Left ventricle myocardium inferior (tissue), 1 donor: ENCODE results near the gene ZNF423. TPM values are rescaled to one million over a fixed set of nuclear protein-coding genes. Genes with fewer than 3 reads are reported as not detected.

Source experiments
- DNase-seq: peaks from one replicate; pipeline ENCODE4 v3.0.0-alpha.2; 2020
- H3K27ac ChIP-seq: fragments of 200-600 bp; replicated peaks from 2 replicates; pipeline ENCODE4 v1.8.0; 2021
- H3K27me3 ChIP-seq: fragments of 200-600 bp; 2 replicates; pipeline ENCODE4 v1.8.0; 2021; ENCODE audit warnings: low read depth
- H3K36me3 ChIP-seq: fragments of 200-600 bp; 2 replicates; pipeline ENCODE4 v1.8.0; 2021
- H3K4me1 ChIP-seq: fragments of 200-600 bp; 2 replicates; pipeline ENCODE4 v1.8.0; 2021
- H3K4me3 ChIP-seq: fragments of 200-600 bp; 2 replicates; pipeline ENCODE4 v1.8.0; 2021; ENCODE audit warnings: mild to moderate bottlenecking, moderate library complexity
- H3K9me3 ChIP-seq: fragments of 200-600 bp; replicated peaks from 2 replicates; pipeline ENCODE4 v1.8.0; 2021
- CTCF ChIP-seq: fragments of 200-600 bp; IDR thresholded peaks from 2 replicates; pipeline ENCODE4 v1.8.0; 2021; ENCODE audit warnings: antibody characterized with exemption, mild to moderate bottlenecking, borderline replicate concordance
- intact Hi-C: fragments of 100-400 bp; cut with micrococcal nuclease; formaldehyde crosslinking; loops from one replicate; pipeline ENCODE4 v1.11.0; 2022
- total RNA-seq: library from RNA; stranded (reverse); fragmentation: NEBNext Ultra II Directional; extraction: Animal tissue kit (Norgen Biotek cat#: 25700); gene quantifications from one replicate; pipeline ENCODE4 v1.2.1, GENCODE V29; 2021
- donor health status: DM: no; HTN: yes; CAD: no; lungs with severe emphysema.

Gene ZNF423
- total RNA-seq, 1 donor from 2014 or later, result 8.6 TPM

- Histone ChIP-seq H3K4me3 (no peak overlapping the region), H3K27me3 (peaks cover 17% of the 10 kb centered on the region), H3K27ac (no peak overlapping the region), H3K36me3 (no peaks in the 10 kb centered on the region), H3K9me3 (no peaks in the 10 kb centered on the region), H3K4me1 (peaks cover 21% of the 10 kb centered on the region)
- no peak for DNase-seq
- intact Hi-C loops, result loop anchor here (10.0 kb wide), 1 partner anchor 94 kb away; no protein-coding TSS in a partner anchor
- no peak for TF ChIP-seq CTCF
Observed at GRCh38 chr16:49599281-49599680, 256.6 kb downstream of the ZNF423 start.

- no peak for TF ChIP-seq CTCF
- intact Hi-C loops, result loop anchor here (10.0 kb wide), 1 partner anchor 94 kb away; no protein-coding TSS in a partner anchor
- H3K9me3 ChIP-seq, result no peaks in the 10 kb centered on the region
- H3K27me3 ChIP-seq, result peaks cover 24% of the 10 kb centered on the region
- H3K27ac ChIP-seq, result no peak overlapping the region
- no peaks in the 10 kb centered on the region for H3K36me3 ChIP-seq
- peaks cover 21% of the 10 kb centered on the region for H3K4me1 ChIP-seq
- DNase-seq, result no peak
- H3K4me3 ChIP-seq, result no peak overlapping the region
Observed at GRCh38 chr16:49598383-49599170, 257.3 kb downstream of the ZNF423 start.

- Histone ChIP-seq H3K4me3 (no peak overlapping the region), H3K27ac (no peak overlapping the region), H3K27me3 (peaks cover 28% of the 10 kb centered on the region), H3K4me1 (peaks cover 21% of the 10 kb centered on the region), H3K9me3 (no peaks in the 10 kb centered on the region), H3K36me3 (no peaks in the 10 kb centered on the region)
- intact Hi-C loops, result loop anchor here (10.0 kb wide), 1 partner anchor 93 kb away; no protein-coding TSS in a partner anchor
- no peak for DNase-seq
- no peak for TF ChIP-seq CTCF
Observed at GRCh38 chr16:49597796-49598195, 258.1 kb downstream of the ZNF423 start.

GRCh38 chr16:49596648-49597291 lies 259.1 kb downstream of the ZNF423 start:
- Histone ChIP-seq H3K27me3 (peaks cover 28% of the 10 kb centered on the region), H3K27ac (peak overlapping the region; percentile 56), H3K4me3 (peak overlapping the region; percentile 42), H3K4me1 (peaks cover 21% of the 10 kb centered on the region), H3K36me3 (no peaks in the 10 kb centered on the region), H3K9me3 (no peaks in the 10 kb centered on the region)
- TF ChIP-seq CTCF, result no peak
- intact Hi-C loops, result loop anchor here (10.0 kb wide), 1 partner anchor 92 kb away; no protein-coding TSS in a partner anchor
- no peak for DNase-seq

- H3K36me3 ChIP-seq, result no peaks in the 10 kb centered on the region
- intact Hi-C loops, result loop anchor here (10.0 kb wide), 1 partner anchor 91 kb away; no protein-coding TSS in a partner anchor
- peaks cover 28% of the 10 kb centered on the region for H3K27me3 ChIP-seq
- TF ChIP-seq CTCF, result no peak
- no peaks in the 10 kb centered on the region for H3K9me3 ChIP-seq
- peak overlapping the region; percentile 56 for H3K27ac ChIP-seq
- peak overlapping the region; percentile 42 for H3K4me3 ChIP-seq
- H3K4me1 ChIP-seq, result peaks cover 21% of the 10 kb centered on the region
- DNase-seq, result no peak
Observed at GRCh38 chr16:49596068-49596467, 259.8 kb downstream of the ZNF423 start.
